ENCODE results near the gene ZMYND10.

The ZMYND10 gene

GRCh38 chr3:50388016-50388719, 42.6 kb upstream of the ZMYND10 start:
- DNase-seq (ENCODE audit: low spot score), result no peak
- no peak for TF ChIP-seq CTCF (IDR thresholded peaks at IDR 0.05; ENCODE audit: extremely low read depth, missing control alignments)

- TF ChIP-seq CTCF (IDR thresholded peaks at IDR 0.05; ENCODE audit: extremely low read depth, missing control alignments), result no peak
- no peak for DNase-seq (ENCODE audit: low spot score)
These were observed 40.2 kb upstream of the ZMYND10 start for GRCh38 chr3:50385754-50386153.

GRCh38 chr3:50383750-50384149, 38.2 kb upstream of the ZMYND10 start:
- no peak for TF ChIP-seq CTCF (IDR thresholded peaks at IDR 0.05; ENCODE audit: extremely low read depth, missing control alignments)
- no peak for DNase-seq (ENCODE audit: low spot score)

- no peak for DNase-seq (ENCODE audit: low spot score)
- no peak for TF ChIP-seq CTCF (IDR thresholded peaks at IDR 0.05; ENCODE audit: extremely low read depth, missing control alignments)
These were observed 37.2 kb upstream of the ZMYND10 start for GRCh38 chr3:50382722-50383121.

- TF ChIP-seq CTCF (IDR thresholded peaks at IDR 0.05; ENCODE audit: extremely low read depth, missing control alignments), result no peak
- no peak for DNase-seq (ENCODE audit: low spot score)
These were observed 35.9 kb upstream of the ZMYND10 start for GRCh38 chr3:50381383-50381782.

GRCh38 chr3:50380405-50381085, 35.0 kb upstream of the ZMYND10 start:
- TF ChIP-seq CTCF (IDR thresholded peaks at IDR 0.05; ENCODE audit: extremely low read depth, missing control alignments), result no peak
- no peak for DNase-seq (ENCODE audit: low spot score)

- no peak for DNase-seq (ENCODE audit: low spot score)
- no peak for TF ChIP-seq CTCF (IDR thresholded peaks at IDR 0.05; ENCODE audit: extremely low read depth, missing control alignments)
These were observed 33.2 kb upstream of the ZMYND10 start for GRCh38 chr3:50378757-50379156.

Measured in GM20000 (cell line).